Liver (tissue), 9 donors: ENCODE results near the gene BIN1. TPM values are rescaled to one million over a fixed set of nuclear protein-coding genes. Genes with fewer than 3 reads are reported as not detected.

ENCODE experiments used
- DNase-seq: peaks from one replicate; pipeline ENCODE4 v3.0.0-alpha.2; 2017; ENCODE audit warnings: low spot score
- H3K27ac ChIP-seq, 2 donors: one replicate each; pipeline ENCODE4 v1.7.0; 2013; ENCODE audit warnings: inconsistent platforms in 2 of 2, low read length in 2 of 2, control low read depth in 1 of 2, low read depth in 1 of 2, mild to moderate bottlenecking in 1 of 2
- H3K27me3 ChIP-seq, 4 donors: one replicate each; pipeline versions ENCODE4 v1.6.1 to v1.7.0; 2013; ENCODE audit warnings: low read length in 3 of 4, inconsistent platforms in 1 of 4, mild to moderate bottlenecking in 1 of 4, moderate library complexity in 1 of 4; ENCODE audit not compliant: control insufficient read depth in 4 of 4, insufficient read depth in 4 of 4
- H3K36me3 ChIP-seq, 4 donors: one replicate each; pipeline versions ENCODE4 v1.6.1 to v1.7.0; 2013; ENCODE audit warnings: low read length in 3 of 4, mild to moderate bottlenecking in 3 of 4, low read depth in 1 of 4, moderate library complexity in 1 of 4; ENCODE audit not compliant: control insufficient read depth in 4 of 4, insufficient read depth in 3 of 4
- H3K4me1 ChIP-seq, 4 donors: one replicate each; pipeline versions ENCODE4 v1.6.1 to v1.7.0; 2013; ENCODE audit warnings: low read length in 3 of 4, mild to moderate bottlenecking in 3 of 4, moderate library complexity in 1 of 4; ENCODE audit not compliant: control insufficient read depth in 4 of 4, insufficient read depth in 4 of 4
- H3K4me3 ChIP-seq, 3 donors: one replicate each; pipeline versions ENCODE4 v1.6.1 to v1.7.0; 2013; ENCODE audit warnings: low read length in 3 of 3, control low read depth in 1 of 3, low read depth in 1 of 3, mild to moderate bottlenecking in 1 of 3
- H3K9ac ChIP-seq, 2 donors: one replicate each; pipeline ENCODE4 v1.7.0; 2013; ENCODE audit warnings: low read length in 2 of 2, mild to moderate bottlenecking in 2 of 2, moderate library complexity in 2 of 2, control low read depth in 1 of 2, low read depth in 1 of 2
- H3K9me3 ChIP-seq, 4 donors: one replicate each; pipeline versions ENCODE4 v1.6.1 to v1.7.0; 2013; ENCODE audit warnings: low read length in 3 of 4; ENCODE audit not compliant: control insufficient read depth in 4 of 4
- CTCF ChIP-seq: fragments of 150-350 bp; IDR thresholded peaks from 2 replicates; pipeline ENCODE4 v1.5.1; 2017; ENCODE audit warnings: improper control_type of control experiment, low read depth, low read length; ENCODE audit not compliant: missing input control
- EGR1 ChIP-seq, 2 donors: IDR thresholded peaks; 2 replicates each; pipeline ENCODE4 v1.6.1; 2016 to 2018; ENCODE audit warnings: antibody characterized with exemption in 2 of 2, low read depth in 2 of 2
- FOXA1 ChIP-seq: IDR thresholded peaks from 2 replicates; pipeline ENCODE4 v1.6.1; 2016; ENCODE audit warnings: antibody characterized with exemption
- FOXA2 ChIP-seq: IDR thresholded peaks from 2 replicates; pipeline ENCODE4 v1.6.1; 2016; ENCODE audit warnings: antibody characterized with exemption
- GABPA ChIP-seq, 2 donors: IDR thresholded peaks in 1 of 2; conservative IDR thresholded peaks in 1 of 2; 2 replicates each; pipeline ENCODE4 v1.6.1; 2016; ENCODE audit warnings: antibody characterized with exemption in 2 of 2, mild to moderate bottlenecking in 1 of 2, moderate library complexity in 1 of 2
- HNF4A ChIP-seq, 2 donors: conservative IDR thresholded peaks; 2 replicates each; pipeline ENCODE4 v1.6.1; 2016; ENCODE audit warnings: antibody characterized with exemption in 2 of 2, mild to moderate bottlenecking in 2 of 2
- JUND ChIP-seq, 2 donors: IDR thresholded peaks; 2 replicates each; pipeline ENCODE4 v1.6.1; 2016; ENCODE audit warnings: antibody characterized with exemption in 2 of 2
- MAX ChIP-seq: IDR thresholded peaks from 2 replicates; pipeline ENCODE4 v1.6.1; 2016; ENCODE audit warnings: antibody characterized with exemption
- NR2F2 ChIP-seq: IDR thresholded peaks from 2 replicates; pipeline ENCODE4 v1.6.1; 2016; ENCODE audit warnings: antibody characterized with exemption
- RAD21 ChIP-seq, 2 donors: IDR thresholded peaks; 2 replicates each; pipeline ENCODE4 v1.6.1; 2016; ENCODE audit warnings: antibody characterized with exemption in 2 of 2, mild to moderate bottlenecking in 2 of 2
- RXRA ChIP-seq, 2 donors: IDR thresholded peaks; 2 replicates each; pipeline ENCODE4 v1.6.1; 2017 to 2018; ENCODE audit warnings: antibody characterized with exemption in 2 of 2, mild to moderate bottlenecking in 1 of 2
- SP1 ChIP-seq: IDR thresholded peaks from 2 replicates; pipeline ENCODE4 v1.6.1; 2018; ENCODE audit warnings: antibody characterized with exemption, mild to moderate bottlenecking
- TAF1 ChIP-seq: conservative IDR thresholded peaks from 2 replicates; pipeline ENCODE4 v1.6.1; 2016; ENCODE audit warnings: antibody characterized with exemption, mild to moderate bottlenecking
- YY1 ChIP-seq: IDR thresholded peaks from 2 replicates; pipeline ENCODE4 v1.6.1; 2016; ENCODE audit warnings: antibody characterized with exemption, mild to moderate bottlenecking
- WGBS: extraction: QIAGEN DNeasy Blood & Tissue Kit; methylation state at CpG from one replicate; pipeline ENCODE4 v1.1.7; 2013; 5-methylcytosine and 5-hydroxymethylcytosine counted together
- polyA plus RNA-seq, 2 donors: library from polyadenylated mRNA; stranded (reverse) in 1 of 2; unstranded in 1 of 2; fragments of 200-250 nt in 1 of 2; fragments of >200 nt in 1 of 2; fragmentation: Nextera tagmentation in 1 of 2; extraction: Ambion mirVana in 1 of 2; gene quantifications; one replicate each; pipeline versions ENCODE4 v1.2.1 to v1.2.3, GENCODE V29; 2013 to 2015
- total RNA-seq, 2 donors: library from RNA; depleted of rRNA; stranded (reverse); fragments of >200 nt; gene quantifications; one replicate each; pipeline ENCODE4 v1.2.3, GENCODE V29; 2014
- TF ChIP-seq, protein P1 (sequence below): IDR thresholded peaks from 2 replicates; pipeline ENCODE4 v1.6.1; 2016; ENCODE audit warnings: antibody characterized with exemption, mild to moderate bottlenecking
- TF ChIP-seq, protein P2 (sequence below): IDR thresholded peaks from 2 replicates; pipeline ENCODE4 v1.6.1; 2016; ENCODE audit warnings: antibody characterized with exemption
- TF ChIP-seq, protein P3 (sequence below): IDR thresholded peaks from 2 replicates; pipeline ENCODE4 v1.6.1; 2016; ENCODE audit warnings: antibody characterized with exemption
- donor health status: healthy.
- donor health status: healthy.
- donor health status: healthy.
- donor health status: healthy.
- donor health status: healthy.

Gene BIN1
- total and polyA plus RNA-seq, 4 donors: 13.3 to 21.5 (median 15.0) TPM

- H3K4me3 ChIP-seq: no peak overlapping the region
- no peak overlapping the region for H3K9ac ChIP-seq
- no peaks in the 10 kb centered on the region for H3K9me3 ChIP-seq
- H3K27me3 ChIP-seq: no peaks in the 10 kb centered on the region
- DNase-seq: no peak
- no peak overlapping the region for H3K27ac ChIP-seq
- no peaks in the 10 kb centered on the region for H3K36me3 ChIP-seq
- peaks cover 6 to 19% (median 16%) of the 10 kb centered on the region in 4 donors for H3K4me1 ChIP-seq
- TF ChIP-seq CTCF: no peak
- TF ChIP-seq YY1: no peak
- TF ChIP-seq EGR1 (IDR thresholded peaks at IDR 0.05; ENCODE audit: low read depth in 2 of 2): no peak
- TF ChIP-seq HNF4A (conservative IDR thresholded peaks at IDR 0.05): no peak
- no peak for TF ChIP-seq FOXA1
- TF ChIP-seq, protein P1, sequence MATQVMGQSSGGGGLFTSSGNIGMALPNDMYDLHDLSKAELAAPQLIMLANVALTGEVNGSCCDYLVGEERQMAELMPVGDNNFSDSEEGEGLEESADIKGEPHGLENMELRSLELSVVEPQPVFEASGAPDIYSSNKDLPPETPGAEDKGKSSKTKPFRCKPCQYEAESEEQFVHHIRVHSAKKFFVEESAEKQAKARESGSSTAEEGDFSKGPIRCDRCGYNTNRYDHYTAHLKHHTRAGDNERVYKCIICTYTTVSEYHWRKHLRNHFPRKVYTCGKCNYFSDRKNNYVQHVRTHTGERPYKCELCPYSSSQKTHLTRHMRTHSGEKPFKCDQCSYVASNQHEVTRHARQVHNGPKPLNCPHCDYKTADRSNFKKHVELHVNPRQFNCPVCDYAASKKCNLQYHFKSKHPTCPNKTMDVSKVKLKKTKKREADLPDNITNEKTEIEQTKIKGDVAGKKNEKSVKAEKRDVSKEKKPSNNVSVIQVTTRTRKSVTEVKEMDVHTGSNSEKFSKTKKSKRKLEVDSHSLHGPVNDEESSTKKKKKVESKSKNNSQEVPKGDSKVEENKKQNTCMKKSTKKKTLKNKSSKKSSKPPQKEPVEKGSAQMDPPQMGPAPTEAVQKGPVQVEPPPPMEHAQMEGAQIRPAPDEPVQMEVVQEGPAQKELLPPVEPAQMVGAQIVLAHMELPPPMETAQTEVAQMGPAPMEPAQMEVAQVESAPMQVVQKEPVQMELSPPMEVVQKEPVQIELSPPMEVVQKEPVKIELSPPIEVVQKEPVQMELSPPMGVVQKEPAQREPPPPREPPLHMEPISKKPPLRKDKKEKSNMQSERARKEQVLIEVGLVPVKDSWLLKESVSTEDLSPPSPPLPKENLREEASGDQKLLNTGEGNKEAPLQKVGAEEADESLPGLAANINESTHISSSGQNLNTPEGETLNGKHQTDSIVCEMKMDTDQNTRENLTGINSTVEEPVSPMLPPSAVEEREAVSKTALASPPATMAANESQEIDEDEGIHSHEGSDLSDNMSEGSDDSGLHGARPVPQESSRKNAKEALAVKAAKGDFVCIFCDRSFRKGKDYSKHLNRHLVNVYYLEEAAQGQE: no peak
- no peak for TF ChIP-seq SP1
- TF ChIP-seq TAF1: no peak
- TF ChIP-seq RAD21 (IDR thresholded peaks at IDR 0.05): no peak
- no peak for TF ChIP-seq GABPA (IDR thresholded peaks at IDR 0.05 in 1 of 2, conservative IDR thresholded peaks at IDR 0.05 in 1 of 2)
- TF ChIP-seq, protein P2, sequence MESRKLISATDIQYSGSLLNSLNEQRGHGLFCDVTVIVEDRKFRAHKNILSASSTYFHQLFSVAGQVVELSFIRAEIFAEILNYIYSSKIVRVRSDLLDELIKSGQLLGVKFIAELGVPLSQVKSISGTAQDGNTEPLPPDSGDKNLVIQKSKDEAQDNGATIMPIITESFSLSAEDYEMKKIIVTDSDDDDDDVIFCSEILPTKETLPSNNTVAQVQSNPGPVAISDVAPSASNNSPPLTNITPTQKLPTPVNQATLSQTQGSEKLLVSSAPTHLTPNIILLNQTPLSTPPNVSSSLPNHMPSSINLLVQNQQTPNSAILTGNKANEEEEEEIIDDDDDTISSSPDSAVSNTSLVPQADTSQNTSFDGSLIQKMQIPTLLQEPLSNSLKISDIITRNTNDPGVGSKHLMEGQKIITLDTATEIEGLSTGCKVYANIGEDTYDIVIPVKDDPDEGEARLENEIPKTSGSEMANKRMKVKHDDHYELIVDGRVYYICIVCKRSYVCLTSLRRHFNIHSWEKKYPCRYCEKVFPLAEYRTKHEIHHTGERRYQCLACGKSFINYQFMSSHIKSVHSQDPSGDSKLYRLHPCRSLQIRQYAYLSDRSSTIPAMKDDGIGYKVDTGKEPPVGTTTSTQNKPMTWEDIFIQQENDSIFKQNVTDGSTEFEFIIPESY: no peak
- TF ChIP-seq, protein P3, sequence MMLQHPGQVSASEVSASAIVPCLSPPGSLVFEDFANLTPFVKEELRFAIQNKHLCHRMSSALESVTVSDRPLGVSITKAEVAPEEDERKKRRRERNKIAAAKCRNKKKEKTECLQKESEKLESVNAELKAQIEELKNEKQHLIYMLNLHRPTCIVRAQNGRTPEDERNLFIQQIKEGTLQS: no peak
- TF ChIP-seq NR2F2: no peak
- TF ChIP-seq MAX: no peak
- TF ChIP-seq JUND (IDR thresholded peaks at IDR 0.05): no peak
- TF ChIP-seq RXRA (IDR thresholded peaks at IDR 0.05): no peak
- TF ChIP-seq FOXA2: no peak
- 95% methylated on average over 8 of the region's 8 CpGs for WGBS
Observed at GRCh38 chr2:127095784-127096183, 11.2 kb downstream of the BIN1 start.

GRCh38 chr2:127095367-127095641 lies 11.7 kb downstream of the BIN1 start:
- Histone ChIP-seq H3K36me3 (no peaks in the 10 kb centered on the region), H3K9ac (no peak overlapping the region), H3K4me1 (peaks cover 5 to 18% (median 16%) of the 10 kb centered on the region in 4 donors), H3K4me3 (no peak overlapping the region), H3K9me3 (no peaks in the 10 kb centered on the region), H3K27me3 (no peaks in the 10 kb centered on the region), H3K27ac (no peak overlapping the region)
- no peak for TF ChIP-seq FOXA1
- TF ChIP-seq, protein P3: no peak
- no peak for TF ChIP-seq HNF4A (conservative IDR thresholded peaks at IDR 0.05)
- WGBS: 99% methylated on average over 2 of the region's 2 CpGs
- no peak for DNase-seq
